HG03196 (cell line): ENCODE results near the gene C2orf68.
"Not testable (repeated sequence)": the region's sequence is repeated elsewhere in the genome, so short reads cannot be mapped to it uniquely, and the experiment has no call there.

ENCODE experiments used
- ATAC-seq: cut with Tn5 transposase; IDR thresholded peaks from one replicate; pipeline ENCODE4 v1.9.1; 2021; ENCODE audit not compliant: unreplicated experiment

C2orf68 gene

GRCh38 chr2:85583667-85584353 lies 28.1 kb downstream of the C2orf68 start:
- ATAC-seq = peak; percentile 39

GRCh38 chr2:85582492-85582891 lies 29.4 kb downstream of the C2orf68 start:
- no peak for ATAC-seq

- no peak for ATAC-seq
Observed at GRCh38 chr2:85580206-85580605, 31.7 kb downstream of the C2orf68 start.

GRCh38 chr2:85579266-85579935 lies 32.5 kb downstream of the C2orf68 start:
- ATAC-seq = no peak

GRCh38 chr2:85578243-85579180 lies 33.4 kb downstream of the C2orf68 start:
- peak; percentile 38 for ATAC-seq

GRCh38 chr2:85577386-85578242 lies 34.3 kb downstream of the C2orf68 start, which contains the start of gene VAMP8:
VAMP8 (plus strand) TSS chr2:85577586; CDS start chr2:85577647, 61 bp downstream.
- ATAC-seq = no peak

DNA sequence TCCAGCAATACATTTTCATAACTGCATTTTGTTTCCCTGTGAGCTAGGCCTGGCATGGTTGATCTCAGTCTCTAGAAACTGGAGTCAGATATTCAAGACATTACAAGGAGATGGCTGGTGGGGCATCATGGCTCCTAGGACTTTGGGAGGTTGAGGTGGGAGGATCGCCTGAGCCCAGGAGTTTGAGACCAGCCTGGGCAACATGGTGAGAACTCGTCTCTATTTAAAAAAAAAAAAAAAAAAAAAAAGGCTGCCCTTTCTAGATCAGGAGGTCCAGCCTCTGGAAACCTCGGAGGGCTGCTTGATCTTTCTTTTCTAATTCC lies 34.8 kb downstream of the C2orf68 start:
- ATAC-seq = no peak

- no peak for ATAC-seq
Observed at GRCh38 chr2:85575739-85576138, 36.1 kb downstream of the C2orf68 start.

- ATAC-seq = no peak
Observed at GRCh38 chr2:85566265-85566664, 45.6 kb downstream of the C2orf68 start.

DNA sequence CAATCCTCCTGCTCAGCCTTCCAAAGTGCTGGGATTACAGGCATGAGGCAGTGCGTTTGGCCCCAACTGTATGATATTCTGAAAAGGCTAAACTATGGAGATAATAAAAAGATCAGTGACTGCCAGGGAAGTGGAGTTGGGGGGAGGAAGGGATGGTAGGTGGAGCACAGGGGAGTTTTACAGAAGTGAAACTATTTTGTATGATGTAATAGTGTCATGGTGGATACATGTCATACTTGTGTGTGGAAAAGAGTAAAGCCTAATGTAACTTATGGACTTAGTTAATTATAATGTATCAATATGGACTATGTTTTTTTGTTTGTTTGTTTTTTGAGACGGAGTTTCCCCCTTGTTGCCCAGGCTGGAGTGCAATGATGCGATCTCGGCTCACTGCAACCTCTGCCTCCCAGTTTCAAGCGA lies 47.7 kb downstream of the C2orf68 start:
- no peak for ATAC-seq

- ATAC-seq = peak; percentile 83
Observed at GRCh38 chr2:85561280-85562212, 50.3 kb downstream of the C2orf68 start, which contains the start of gene GGCX. GGCX (minus strand) TSS chr2:85561493; CDS start chr2:85561428, 65 bp downstream.

- peak; percentile 14 for ATAC-seq
Observed at GRCh38 chr2:85560812-85561279, 51.0 kb downstream of the C2orf68 start.

DNA sequence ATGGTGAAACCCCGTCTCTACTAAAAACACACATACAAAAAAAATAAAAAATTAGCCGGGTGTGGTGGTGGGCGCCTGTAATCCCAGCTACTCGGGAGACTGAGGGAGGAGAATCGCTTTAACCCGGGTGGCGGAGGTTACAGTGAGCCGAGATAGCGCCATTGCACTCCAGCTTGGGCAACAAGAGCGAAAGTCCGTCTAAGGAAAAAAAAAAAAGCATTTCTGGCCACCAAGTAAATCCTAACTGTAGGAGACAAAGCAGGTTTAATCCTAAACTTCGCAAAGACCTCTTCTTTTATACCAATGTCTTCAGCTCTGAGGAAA lies 51.5 kb downstream of the C2orf68 start:
- ATAC-seq = not testable (repeated sequence)

- no peak for ATAC-seq
Observed at GRCh38 chr2:85558160-85558559, 53.7 kb downstream of the C2orf68 start.

GRCh38 chr2:85557130-85557529 lies 54.7 kb downstream of the C2orf68 start:
- no peak for ATAC-seq
